GM21360 (cell line): ENCODE results near the gene RABEP2.
"Not testable (repeated sequence)": the region's sequence is repeated elsewhere in the genome, so short reads cannot be mapped to it uniquely, and the experiment has no call there.

Source experiments
- ATAC-seq: cut with Tn5 transposase; IDR thresholded peaks from one replicate; pipeline ENCODE4 v1.9.1; 2021; ENCODE audit warnings: mild to moderate bottlenecking, moderate library complexity; ENCODE audit not compliant: unreplicated experiment

RABEP2 gene

DNA sequence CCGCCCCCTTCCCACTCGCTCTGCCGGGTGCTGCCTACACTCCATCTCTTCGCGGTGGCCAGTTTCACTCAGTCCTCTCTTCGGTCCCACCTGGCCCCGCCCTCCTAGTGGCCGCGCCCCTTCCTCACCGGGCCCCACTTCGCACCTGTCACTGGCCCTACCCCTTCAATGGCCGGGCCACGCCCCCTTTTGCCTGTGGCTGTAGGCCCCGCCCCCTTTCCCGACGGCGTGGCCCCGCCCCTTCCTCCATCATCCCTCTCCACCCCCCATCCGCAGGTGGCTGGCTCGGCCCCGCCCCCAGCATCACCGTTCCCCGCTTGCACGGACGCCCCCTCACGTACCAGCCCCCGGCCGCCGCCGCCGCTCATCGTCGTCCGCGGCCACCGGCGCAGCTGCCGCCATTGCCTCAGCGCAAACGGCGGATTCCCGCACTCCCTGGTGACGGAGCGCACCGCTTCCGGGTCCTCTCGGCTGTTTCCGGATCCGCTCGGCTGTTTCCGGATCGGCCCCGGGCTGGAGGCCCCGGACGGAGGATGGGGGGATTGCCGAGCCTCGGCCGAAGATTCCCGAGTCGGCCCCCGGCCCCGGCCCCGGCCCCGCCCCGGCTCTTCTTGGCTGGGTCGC, at the start of gene RABEP2:
Gene RABEP2, minus strand, starts transcription at position 477 of the 624 bp plus-strand sequence. Its CDS starts 75 bp downstream, at position 402.
- peak; percentile 61 for ATAC-seq

DNA sequence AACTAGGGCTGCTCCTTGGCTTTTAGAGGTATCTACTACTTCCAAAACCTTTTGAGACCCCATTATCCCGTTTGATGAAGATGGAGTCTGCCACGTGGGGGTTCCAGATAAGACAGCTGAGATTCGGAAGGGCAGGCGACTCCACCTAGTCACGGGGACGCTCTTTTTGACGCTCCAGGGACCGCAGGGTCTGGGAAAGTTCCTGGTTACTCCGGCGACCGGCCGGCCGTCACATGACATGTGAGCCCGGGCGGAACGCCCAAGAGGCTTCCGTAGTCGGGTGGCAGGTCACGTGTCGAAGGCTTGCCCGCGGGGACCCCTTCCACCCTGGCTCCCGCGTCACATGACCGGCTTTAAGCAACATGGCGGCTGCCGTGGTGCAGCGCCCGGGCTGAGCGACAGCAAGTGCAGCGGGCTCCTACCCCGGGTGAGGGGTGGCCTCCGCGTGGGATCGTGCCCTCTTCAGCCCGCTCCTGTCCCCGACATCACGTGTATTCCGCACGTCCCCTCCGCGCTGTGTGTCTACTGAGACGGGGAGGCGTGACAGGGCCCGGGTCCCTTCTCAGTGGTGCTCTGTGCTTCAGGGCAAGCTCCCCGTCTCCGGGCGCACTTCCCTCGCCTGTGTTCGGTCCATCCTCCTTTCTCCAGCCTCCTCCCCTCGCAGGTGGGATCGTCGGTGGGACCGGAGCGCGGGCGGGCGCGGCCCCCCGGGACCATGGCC, 49.6 kb upstream of the RABEP2 start, which contains the start of gene SPNS1:
Gene SPNS1, plus strand, starts transcription at position 342 of the 721 bp plus-strand sequence. Its CDS starts 374 bp downstream, at position 716.
- peak; percentile 78 for ATAC-seq

- peak; percentile 7 for ATAC-seq
These were observed 49.0 kb upstream of the RABEP2 start for GRCh38 chr16:28974007-28974436.

GRCh38 chr16:28969696-28970095, 44.7 kb upstream of the RABEP2 start:
- not testable (repeated sequence) for ATAC-seq

- ATAC-seq: no peak
These were observed 42.1 kb upstream of the RABEP2 start for GRCh38 chr16:28967156-28967555.

DNA sequence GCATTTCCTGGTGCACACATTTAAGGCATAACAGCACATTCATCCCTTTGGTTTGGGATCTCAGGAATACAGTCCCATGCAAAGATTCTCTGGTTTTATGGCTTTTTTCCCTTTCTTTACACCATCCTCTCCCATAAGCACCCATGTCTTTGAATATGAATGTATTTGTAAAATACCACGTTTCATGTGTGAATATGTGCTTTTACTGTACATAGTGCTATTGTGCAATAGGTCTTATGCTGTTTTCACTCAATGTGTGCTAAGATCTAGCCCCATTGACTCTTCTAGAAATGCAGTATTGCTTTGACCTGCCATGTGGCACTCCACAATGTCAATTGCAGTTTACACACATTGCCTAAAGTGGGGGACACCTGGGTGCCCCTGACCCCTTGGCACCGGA, 39.5 kb upstream of the RABEP2 start:
- no peak for ATAC-seq

- ATAC-seq: no peak
These were observed 39.0 kb upstream of the RABEP2 start for GRCh38 chr16:28964072-28964471.

DNA sequence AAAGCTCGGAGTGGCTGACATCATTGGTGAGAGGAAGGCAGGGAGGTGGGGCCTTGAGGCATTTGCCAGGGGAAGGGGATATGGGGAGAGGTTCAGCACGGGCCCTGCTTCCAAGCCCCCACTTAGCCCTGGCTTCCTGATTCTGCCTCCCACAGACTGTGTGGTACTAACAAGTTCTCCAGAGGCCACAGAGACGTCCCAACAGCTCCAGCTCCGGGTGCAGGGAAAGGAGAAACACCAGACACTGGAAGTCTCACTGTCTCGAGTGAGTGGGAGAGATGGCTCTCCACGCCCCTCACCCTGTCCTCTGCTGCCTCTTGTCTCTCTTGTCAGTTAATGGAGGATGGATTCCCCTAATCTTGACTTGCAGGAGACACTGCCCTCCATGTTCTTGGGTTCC, 33.8 kb upstream of the RABEP2 start:
- ATAC-seq: no peak

DNA sequence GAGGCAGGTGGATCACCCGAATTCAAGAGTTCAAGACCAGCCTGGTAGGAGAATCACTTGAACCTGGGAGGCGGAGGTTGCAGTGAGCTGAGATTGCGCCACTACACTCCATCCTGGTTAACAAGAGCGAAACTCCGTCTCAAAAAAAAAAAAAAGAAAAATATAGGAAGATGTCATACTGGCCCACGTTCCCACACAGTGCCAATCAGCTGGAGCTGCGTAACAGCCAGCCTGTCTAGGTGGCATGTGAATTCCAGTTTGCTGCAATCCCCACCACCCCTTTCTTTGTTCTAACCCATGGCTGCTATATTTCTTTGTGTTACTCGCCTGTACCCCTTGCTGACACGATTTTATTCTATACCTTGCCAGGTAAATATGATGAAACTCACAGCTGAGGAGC, 33.2 kb upstream of the RABEP2 start:
- ATAC-seq: no peak

DNA sequence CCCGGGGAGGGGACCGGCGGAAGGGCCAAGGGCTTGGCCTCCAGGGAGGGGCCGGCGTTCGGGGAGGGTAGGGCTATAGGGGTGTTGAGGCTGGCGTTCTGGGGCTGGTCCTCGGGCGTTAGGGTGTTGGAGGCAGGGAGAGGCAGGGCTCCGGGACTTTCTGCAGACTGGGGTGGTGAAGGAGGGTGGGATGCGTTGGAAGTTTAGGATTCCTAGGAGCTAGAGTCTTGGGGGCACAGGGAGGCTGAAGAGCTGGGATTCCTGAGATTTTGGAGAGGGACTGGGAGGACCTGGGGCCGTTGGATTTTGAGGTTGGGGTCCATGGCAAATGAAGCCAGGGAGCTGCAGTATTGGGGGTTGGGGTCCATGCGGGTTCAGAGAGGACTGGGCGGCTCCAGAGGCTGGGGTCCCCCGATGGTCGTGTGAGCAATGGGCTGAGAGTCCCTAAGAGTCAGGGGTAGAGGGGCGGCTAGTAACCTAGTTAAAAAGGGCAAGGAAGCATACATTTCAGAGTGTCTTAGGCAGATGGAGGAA, 26.4 kb upstream of the RABEP2 start:
- no peak for ATAC-seq

DNA sequence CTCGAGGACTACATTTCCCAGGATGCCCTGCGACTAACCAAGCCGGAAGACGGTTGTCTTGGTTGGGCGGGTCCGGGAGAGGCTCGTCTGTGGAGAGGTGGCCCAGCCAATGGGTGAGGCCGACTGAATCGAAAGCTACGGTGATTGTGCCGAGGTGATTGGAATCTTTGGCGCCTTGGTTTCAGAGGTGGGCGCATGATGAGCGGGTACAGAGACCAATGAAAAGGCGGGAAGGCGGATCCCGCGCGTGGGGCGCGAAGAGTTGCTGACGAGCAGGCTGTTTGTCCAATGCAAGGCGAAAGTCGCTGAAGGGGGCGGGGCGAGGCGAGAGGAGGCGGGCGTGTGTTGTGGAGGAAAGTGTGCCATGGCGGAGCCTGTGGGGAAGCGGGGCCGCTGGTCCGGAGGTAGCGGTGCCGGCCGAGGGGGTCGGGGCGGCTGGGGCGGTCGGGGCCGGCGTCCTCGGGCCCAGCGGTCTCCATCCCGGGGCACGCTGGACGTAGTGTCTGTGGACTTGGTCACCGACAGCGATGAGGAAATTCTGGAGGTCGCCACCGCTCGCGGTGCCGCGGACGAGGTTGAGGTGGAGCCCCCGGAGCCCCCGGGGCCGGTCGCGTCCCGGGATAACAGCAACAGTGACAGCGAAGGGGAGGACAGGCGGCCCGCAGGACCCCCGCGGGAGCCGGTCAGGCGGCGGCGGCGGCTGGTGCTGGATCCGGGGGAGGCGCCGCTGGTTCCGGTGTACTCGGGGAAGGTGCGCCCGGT, 25.8 kb upstream of the RABEP2 start, which contains the start of gene NFATC2IP:
Gene NFATC2IP, plus strand, starts transcription at position 290 of the 762 bp plus-strand sequence. Its CDS starts 75 bp downstream, at position 365.
- ATAC-seq: peak; percentile 88

GRCh38 chr16:28946681-28947080, 21.6 kb upstream of the RABEP2 start:
- ATAC-seq: no peak

DNA sequence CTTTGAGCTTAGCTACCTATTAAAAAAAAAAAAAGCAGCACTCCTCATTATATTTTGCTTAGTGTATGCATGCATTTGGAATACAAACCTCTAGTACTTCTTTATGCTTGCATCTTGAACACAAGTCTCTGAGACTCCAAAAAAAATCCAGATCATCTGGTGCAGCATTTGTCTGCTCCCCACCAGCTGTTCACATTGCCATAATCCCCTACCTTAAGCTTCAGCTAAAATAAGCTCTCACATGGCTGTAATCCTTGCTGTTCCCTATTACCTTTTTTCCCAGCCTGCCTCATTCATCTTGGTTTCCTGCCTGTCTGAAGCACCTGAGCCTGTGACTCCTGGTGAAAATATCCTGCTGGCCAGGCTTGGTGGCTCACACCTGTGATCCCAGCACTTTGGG, 18.2 kb upstream of the RABEP2 start:
- ATAC-seq: no peak

DNA sequence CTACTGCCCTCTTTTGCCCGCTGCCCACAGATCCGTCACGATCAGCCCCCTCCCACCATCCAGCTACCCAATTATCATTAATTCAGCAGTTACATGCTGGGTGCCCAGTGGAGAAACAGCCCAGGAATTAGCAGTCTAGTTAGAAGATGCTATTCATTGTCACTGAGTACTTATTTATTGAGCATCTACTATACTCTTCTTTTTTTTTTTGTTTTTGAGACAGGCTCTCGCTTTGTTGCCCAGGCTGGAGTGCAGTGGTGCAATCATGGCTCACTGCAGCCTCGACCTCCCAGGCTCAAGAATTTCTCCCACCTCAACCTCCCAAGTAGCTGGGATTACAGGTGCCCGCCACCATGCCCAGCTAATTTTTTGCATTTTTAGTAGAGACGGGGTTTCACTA, 14.8 kb upstream of the RABEP2 start:
- not testable (repeated sequence) for ATAC-seq

DNA sequence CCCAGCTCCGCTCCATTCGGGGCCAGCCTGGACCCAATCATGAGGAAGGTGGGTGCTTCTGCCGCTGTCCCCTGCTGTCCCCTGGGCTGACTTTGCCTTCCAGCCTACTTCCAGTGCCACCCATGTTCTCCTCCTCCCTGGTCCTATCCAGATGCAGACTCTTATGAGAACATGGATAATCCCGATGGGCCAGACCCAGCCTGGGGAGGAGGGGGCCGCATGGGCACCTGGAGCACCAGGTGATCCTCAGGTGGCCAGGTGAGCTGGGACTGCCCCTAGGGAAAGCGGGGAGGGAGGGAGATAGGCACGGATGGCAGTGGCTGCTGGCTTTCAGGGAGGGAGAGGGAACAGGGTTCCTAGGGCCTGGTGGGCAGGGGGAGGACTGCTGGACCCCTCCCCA, 13.7 kb upstream of the RABEP2 start:
- ATAC-seq: no peak

DNA sequence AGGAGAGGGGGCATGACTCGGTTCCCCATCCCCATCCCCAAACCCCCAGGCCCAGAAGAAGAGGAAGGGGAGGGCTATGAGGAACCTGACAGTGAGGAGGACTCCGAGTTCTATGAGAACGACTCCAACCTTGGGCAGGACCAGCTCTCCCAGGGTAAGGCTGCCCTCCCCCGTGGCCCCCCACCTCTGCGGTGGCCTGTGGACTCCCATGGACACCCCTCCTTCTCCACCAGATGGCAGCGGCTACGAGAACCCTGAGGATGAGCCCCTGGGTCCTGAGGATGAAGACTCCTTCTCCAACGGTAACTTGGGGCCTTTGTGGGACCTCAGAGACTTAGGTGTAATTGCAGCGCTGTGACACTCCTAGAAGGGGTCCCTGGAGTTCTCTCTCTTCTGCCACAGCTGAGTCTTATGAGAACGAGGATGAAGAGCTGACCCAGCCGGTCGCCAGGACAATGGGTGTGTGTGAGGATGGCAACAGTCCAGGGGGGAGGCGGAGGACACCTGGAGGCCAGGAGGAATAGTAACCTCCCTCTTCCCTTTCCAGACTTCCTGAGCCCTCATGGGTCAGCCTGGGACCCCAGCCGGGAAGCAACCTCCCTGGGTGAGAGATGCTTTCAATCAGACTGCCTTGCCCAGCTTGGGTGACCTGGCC, 12.3 kb upstream of the RABEP2 start:
- ATAC-seq: no peak

DNA sequence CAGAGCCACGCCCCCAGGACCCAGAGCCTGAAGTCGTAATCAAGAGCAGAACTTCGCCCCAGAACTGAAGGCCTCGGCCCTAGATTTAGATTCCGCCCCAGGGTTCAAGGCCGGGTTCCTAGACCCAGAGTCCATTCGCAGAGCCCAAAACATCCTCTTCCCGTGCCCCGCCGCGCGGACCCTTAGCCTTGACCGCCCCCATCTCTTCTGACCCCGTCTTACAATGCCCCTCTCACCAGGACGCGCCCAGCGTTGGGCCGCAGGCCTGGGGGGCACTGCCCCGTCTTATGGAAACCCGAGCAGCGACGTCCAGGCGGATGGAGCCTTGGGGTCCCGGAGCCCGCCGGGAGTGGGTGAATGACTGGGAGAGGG, 11.7 kb upstream of the RABEP2 start:
- ATAC-seq: no peak

GRCh38 chr16:28935924-28936783, 11.1 kb upstream of the RABEP2 start:
- ATAC-seq: peak; percentile 72

- ATAC-seq: no peak
These were observed 10.3 kb upstream of the RABEP2 start for GRCh38 chr16:28935346-28935745.

- no peak for ATAC-seq
These were observed 8.1 kb upstream of the RABEP2 start for GRCh38 chr16:28933171-28933570.
